HepG2 (cell line): ENCODE results near the gene EGFL8. TPM values are rescaled to one million over a fixed set of nuclear protein-coding genes. Genes with fewer than 3 reads are reported as not detected.

Source experiments
- KAT8 ChIP-seq: IDR thresholded peaks from 2 replicates; pipeline ENCODE4 v1.6.1; 2016; ENCODE audit warnings: missing genetic modification reagents, missing compliant biosample characterization
- KMT2A ChIP-seq: sonication (generic); formaldehyde crosslinking; IDR thresholded peaks from 2 replicates; pipeline ENCODE4 v1.4.0; 2020; ENCODE audit warnings: missing genetic modification reagents
- NAIF1 ChIP-seq: sonication (generic); formaldehyde crosslinking; IDR thresholded peaks from 2 replicates; pipeline ENCODE4 v1.5.0; 2020; ENCODE audit warnings: mild to moderate bottlenecking, missing genetic modification reagents, borderline replicate concordance
- NFKB2 ChIP-seq: sonication (generic); formaldehyde crosslinking; IDR thresholded peaks from 2 replicates; pipeline ENCODE4 v1.4.0; 2020; ENCODE audit warnings: missing genetic modification reagents, borderline replicate concordance
- ZNF256 ChIP-seq: sonication (generic); formaldehyde crosslinking; conservative IDR thresholded peaks from 2 replicates; pipeline ENCODE4 v1.4.0; 2020; ENCODE audit warnings: missing genetic modification reagents
- ZNF263 ChIP-seq: sonication (generic); formaldehyde crosslinking; IDR thresholded peaks from 2 replicates; pipeline ENCODE4 v1.4.0; 2020; ENCODE audit warnings: missing genetic modification reagents
- ZNF264 ChIP-seq: sonication (generic); formaldehyde crosslinking; IDR thresholded peaks from 2 replicates; pipeline ENCODE4 v1.4.0; 2020; ENCODE audit warnings: missing genetic modification reagents
- ZNF552 ChIP-seq: sonication (generic); formaldehyde crosslinking; IDR thresholded peaks from 2 replicates; pipeline ENCODE4 v1.9.0; 2022; ENCODE audit warnings: missing genetic modification reagents, mild to moderate bottlenecking, borderline replicate concordance
- ZSCAN9 ChIP-seq: IDR thresholded peaks from 2 replicates; pipeline ENCODE4 v1.6.1; 2016; ENCODE audit warnings: borderline replicate concordance
- polyA plus RNA-seq, 8 experiments: library from polyadenylated mRNA; depleted of rRNA in 3 of 8; stranded (reverse) in 7 of 8; unstranded in 1 of 8; fragments of >200 nt; fragmentation: Illumina TruSeq in 4 of 8; extraction: Trizol in 4 of 8; gene quantifications; 2 replicates each; pipeline versions ENCODE4 v1.2.1 to v1.2.3, GENCODE V29; 2011 to 2016; ENCODE audit warnings: low read depth in 4 of 8, missing spikeins in 1 of 8, mixed read lengths in 1 of 8; ENCODE audit not compliant: insufficient read depth in 1 of 8
- total RNA-seq, 5 experiments: library from RNA; depleted of rRNA; stranded (reverse); fragments of >200 nt; fragmentation: Illumina TruSeq; extraction: Trizol; gene quantifications; 2 replicates each; pipeline ENCODE4 v1.2.3, GENCODE V29; 2016; ENCODE audit warnings: low read depth in 1 of 5
- TF ChIP-seq, protein P1 (sequence below): sonication (generic); formaldehyde crosslinking; IDR thresholded peaks from 2 replicates; pipeline ENCODE4 v1.4.0; 2020; ENCODE audit warnings: missing genetic modification reagents, borderline replicate concordance
- TF ChIP-seq, protein P2 (sequence below): sonication (generic); formaldehyde crosslinking; IDR thresholded peaks from one replicate; pipeline ENCODE4 v1.5.1; 2020; ENCODE audit warnings: mild to moderate bottlenecking, missing genetic modification reagents; ENCODE audit errors: not compliant biosample characterization
- TF ChIP-seq, protein P3 (sequence below): sonication (generic); formaldehyde crosslinking; IDR thresholded peaks from 2 replicates; pipeline ENCODE4 v1.4.0; 2020; ENCODE audit warnings: mild to moderate bottlenecking, missing genetic modification reagents

Gene EGFL8
- total and polyA plus RNA-seq, 2 of the 13 experiments (the other 11 are each of a cell fraction or from before 2014, with no cell fraction given): 10.0 to 11.5 TPM

DNA sequence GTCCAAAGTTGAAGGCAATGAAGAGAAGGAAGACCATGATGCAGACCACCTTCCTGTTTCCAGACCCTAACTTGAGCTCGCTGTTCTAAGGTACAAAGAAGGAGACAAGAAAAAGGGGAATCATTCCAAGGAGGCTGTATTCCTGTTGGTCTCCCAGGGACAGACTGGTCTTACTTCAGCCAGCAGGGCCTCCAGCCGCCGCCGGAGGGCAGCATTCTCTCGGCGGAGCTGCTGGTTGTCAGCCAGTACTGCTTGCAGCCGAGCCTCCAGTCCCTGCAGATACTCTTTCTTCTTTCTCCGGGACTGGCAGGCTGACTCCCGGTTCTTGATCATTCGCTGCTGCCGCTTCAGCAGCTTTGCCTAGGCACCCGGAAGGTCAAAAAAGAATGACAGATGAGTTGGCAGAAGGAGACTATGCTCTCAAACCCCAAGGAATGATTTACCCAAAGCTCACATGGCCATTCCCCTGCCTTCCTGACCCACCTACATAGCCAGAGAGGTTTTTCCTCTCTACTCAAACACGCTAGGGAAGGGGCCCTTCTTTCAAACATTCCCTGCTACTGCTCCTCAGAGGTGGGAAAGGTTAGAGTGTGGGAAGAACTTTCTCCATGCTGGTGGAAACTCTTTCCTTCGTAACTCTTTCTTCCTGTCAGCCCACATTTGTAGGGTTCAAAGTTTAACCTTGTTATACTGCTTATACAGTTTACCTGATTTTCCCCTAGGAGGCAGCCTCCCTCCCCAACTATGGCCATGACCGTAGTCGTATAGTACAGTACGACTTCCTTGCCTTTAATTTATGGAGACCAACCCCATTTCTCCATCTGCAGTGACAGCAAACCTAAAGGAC lies 45.4 kb upstream of the EGFL8 start (continued):
- TF ChIP-seq, protein P1, sequence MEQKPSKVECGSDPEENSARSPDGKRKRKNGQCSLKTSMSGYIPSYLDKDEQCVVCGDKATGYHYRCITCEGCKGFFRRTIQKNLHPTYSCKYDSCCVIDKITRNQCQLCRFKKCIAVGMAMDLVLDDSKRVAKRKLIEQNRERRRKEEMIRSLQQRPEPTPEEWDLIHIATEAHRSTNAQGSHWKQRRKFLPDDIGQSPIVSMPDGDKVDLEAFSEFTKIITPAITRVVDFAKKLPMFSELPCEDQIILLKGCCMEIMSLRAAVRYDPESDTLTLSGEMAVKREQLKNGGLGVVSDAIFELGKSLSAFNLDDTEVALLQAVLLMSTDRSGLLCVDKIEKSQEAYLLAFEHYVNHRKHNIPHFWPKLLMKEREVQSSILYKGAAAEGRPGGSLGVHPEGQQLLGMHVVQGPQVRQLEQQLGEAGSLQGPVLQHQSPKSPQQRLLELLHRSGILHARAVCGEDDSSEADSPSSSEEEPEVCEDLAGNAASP (CRISPR knock-in tag): peak; percentile 32; the same call in 1 of the 2 replicates
- TF ChIP-seq, protein P2, sequence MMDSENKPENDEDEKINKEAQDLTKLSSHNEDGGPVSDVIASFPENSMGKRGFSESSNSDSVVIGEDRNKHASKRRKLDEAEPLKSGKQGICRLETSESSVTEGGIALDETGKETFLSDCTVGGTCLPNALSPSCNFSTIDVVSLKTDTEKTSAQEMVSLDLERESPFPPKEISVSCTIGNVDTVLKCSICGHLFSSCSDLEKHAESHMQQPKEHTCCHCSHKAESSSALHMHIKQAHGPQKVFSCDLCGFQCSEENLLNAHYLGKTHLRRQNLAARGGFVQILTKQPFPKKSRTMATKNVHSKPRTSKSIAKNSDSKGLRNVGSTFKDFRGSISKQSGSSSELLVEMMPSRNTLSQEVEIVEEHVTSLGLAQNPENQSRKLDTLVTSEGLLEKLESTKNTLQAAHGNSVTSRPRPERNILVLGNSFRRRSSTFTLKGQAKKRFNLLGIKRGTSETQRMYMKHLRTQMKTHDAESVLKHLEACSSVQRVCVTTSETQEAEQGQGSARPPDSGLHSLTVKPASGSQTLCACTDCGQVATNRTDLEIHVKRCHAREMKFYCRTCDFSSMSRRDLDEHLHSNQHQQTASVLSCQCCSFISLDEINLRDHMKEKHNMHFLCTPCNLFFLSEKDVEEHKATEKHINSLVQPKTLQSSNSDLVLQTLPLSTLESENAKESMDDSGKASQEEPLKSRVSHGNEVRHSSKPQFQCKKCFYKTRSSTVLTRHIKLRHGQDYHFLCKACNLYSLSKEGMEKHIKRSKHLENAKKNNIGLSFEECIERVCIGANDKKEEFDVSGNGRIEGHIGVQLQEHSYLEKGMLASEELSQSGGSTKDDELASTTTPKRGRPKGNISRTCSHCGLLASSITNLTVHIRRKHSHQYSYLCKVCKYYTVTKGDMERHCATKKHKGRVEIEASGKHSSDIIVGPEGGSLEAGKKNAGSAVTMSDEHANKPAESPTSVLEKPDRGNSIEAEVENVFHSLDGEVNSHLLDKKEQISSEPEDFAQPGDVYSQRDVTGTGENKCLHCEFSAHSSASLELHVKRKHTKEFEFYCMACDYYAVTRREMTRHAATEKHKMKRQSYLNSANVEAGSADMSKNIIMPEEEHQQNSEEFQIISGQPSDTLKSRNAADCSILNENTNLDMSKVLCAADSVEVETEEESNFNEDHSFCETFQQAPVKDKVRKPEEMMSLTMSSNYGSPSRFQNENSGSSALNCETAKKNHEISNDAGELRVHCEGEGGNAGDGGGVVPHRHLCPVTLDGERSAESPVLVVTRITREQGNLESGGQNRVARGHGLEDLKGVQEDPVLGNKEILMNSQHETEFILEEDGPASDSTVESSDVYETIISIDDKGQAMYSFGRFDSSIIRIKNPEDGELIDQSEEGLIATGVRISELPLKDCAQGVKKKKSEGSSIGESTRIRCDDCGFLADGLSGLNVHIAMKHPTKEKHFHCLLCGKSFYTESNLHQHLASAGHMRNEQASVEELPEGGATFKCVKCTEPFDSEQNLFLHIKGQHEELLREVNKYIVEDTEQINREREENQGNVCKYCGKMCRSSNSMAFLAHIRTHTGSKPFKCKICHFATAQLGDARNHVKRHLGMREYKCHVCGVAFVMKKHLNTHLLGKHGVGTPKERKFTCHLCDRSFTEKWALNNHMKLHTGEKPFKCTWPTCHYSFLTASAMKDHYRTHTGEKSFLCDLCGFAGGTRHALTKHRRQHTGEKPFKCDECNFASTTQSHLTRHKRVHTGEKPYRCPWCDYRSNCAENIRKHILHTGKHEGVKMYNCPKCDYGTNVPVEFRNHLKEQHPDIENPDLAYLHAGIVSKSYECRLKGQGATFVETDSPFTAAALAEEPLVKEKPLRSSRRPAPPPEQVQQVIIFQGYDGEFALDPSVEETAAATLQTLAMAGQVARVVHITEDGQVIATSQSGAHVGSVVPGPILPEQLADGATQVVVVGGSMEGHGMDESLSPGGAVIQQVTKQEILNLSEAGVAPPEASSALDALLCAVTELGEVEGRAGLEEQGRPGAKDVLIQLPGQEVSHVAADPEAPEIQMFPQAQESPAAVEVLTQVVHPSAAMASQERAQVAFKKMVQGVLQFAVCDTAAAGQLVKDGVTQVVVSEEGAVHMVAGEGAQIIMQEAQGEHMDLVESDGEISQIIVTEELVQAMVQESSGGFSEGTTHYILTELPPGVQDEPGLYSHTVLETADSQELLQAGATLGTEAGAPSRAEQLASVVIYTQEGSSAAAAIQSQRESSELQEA (CRISPR knock-in tag): peak; percentile 42
- TF ChIP-seq NFKB2 (peak; percentile 85; the same call in 1 of the 2 replicates), ZSCAN9 (CRISPR knock-in tag) (peak; percentile 21; the same call in 1 of the 2 replicates), ZNF256 (CRISPR knock-in tag) (peak; percentile 89; the same call in 1 of the 2 replicates), KMT2A (CRISPR knock-in tag) (peak; percentile 26; the same call in 1 of the 2 replicates), ZNF264 (peak; percentile 78), NAIF1 (CRISPR knock-in tag) (no peak), ZNF263 (CRISPR knock-in tag) (peak; percentile 60), ZNF552 (CRISPR knock-in tag) (0 out of 2 replicates have a peak, but pooled peaks have one; percentile 52), KAT8 (CRISPR knock-in tag) (peak; percentile 74)
- TF ChIP-seq, protein P3, sequence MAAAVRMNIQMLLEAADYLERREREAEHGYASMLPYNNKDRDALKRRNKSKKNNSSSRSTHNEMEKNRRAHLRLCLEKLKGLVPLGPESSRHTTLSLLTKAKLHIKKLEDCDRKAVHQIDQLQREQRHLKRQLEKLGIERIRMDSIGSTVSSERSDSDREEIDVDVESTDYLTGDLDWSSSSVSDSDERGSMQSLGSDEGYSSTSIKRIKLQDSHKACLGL (CRISPR knock-in tag): peak; percentile 22; the same call in 1 of the 2 replicates
